Liver (tissue), 3 donors: ENCODE data around the gene GNAT2.

Source experiments
- CTCF ChIP-seq: fragments of 150-350 bp; IDR thresholded peaks from 2 replicates; pipeline ENCODE4 v1.5.1; 2017; ENCODE audit warnings: improper control_type of control experiment, low read depth, low read length; ENCODE audit not compliant: missing input control
- SP1 ChIP-seq: IDR thresholded peaks from 2 replicates; pipeline ENCODE4 v1.6.1; 2018; ENCODE audit warnings: antibody characterized with exemption, mild to moderate bottlenecking
- donor health status: healthy.
- donor health status: healthy.

- TF ChIP-seq CTCF: no peak
- no peak for TF ChIP-seq SP1
These were observed 11.6 kb upstream of the GNAT2 start for GRCh38 chr1:109630898-109631512.
